Natural killer cell (primary cell): ENCODE data around the gene SLC26A5. TPM values are rescaled to one million over a fixed set of nuclear protein-coding genes. Genes with fewer than 3 reads are reported as not detected.

Experiments used
- ATAC-seq, 3 donors: fragments of 150-1000 bp in 2 of 3; fragments of 200-7000 bp in 1 of 3; cut with Tn5 transposase; 1 replicate in 1 of 3; 2 replicates in 2 of 3; pipeline ENCODE4 v1.10.0; 2021; ENCODE audit warnings: mild to moderate bottlenecking in 2 of 3, moderate library complexity in 2 of 3
- DNase-seq, 2 donors: peaks; one replicate each; pipeline versions ENCODE4 v3.0.0 to v3.0.0-alpha.2; 2013 to 2021; ENCODE audit warnings: mixed read lengths in 1 of 2
- H3K27ac ChIP-seq: one replicate; pipeline ENCODE4 v1.5.1; 2013; ENCODE audit warnings: mild to moderate bottlenecking, low read length
- H3K27me3 ChIP-seq: one replicate; pipeline ENCODE4 v1.6.1; 2013; ENCODE audit warnings: low read length; ENCODE audit not compliant: control insufficient read depth, insufficient read depth
- H3K36me3 ChIP-seq: one replicate; pipeline ENCODE4 v1.6.1; 2013; ENCODE audit warnings: low read length; ENCODE audit not compliant: control insufficient read depth, insufficient read depth
- H3K4me1 ChIP-seq: one replicate; pipeline ENCODE4 v1.6.1; 2013; ENCODE audit warnings: low read length; ENCODE audit not compliant: control insufficient read depth, insufficient read depth
- H3K4me3 ChIP-seq: one replicate; pipeline ENCODE4 v1.5.1; 2013; ENCODE audit warnings: low read length
- H3K9me3 ChIP-seq: one replicate; pipeline ENCODE4 v1.6.1; 2013; ENCODE audit warnings: low read length; ENCODE audit not compliant: control insufficient read depth, insufficient read depth
- H3K27ac Mint-ChIP-seq, 2 donors: one replicate each; pipeline ENCODE4 v1.8.0; 2022; ENCODE audit warnings: mild to moderate bottlenecking in 2 of 2, mixed read lengths in 2 of 2, moderate library complexity in 1 of 2
- H3K27me3 Mint-ChIP-seq, 2 donors: one replicate each; pipeline ENCODE4 v1.8.0; 2022; ENCODE audit warnings: low read depth in 2 of 2, mixed read lengths in 2 of 2
- H3K36me3 Mint-ChIP-seq: one replicate; pipeline ENCODE4 v1.8.0; 2022; ENCODE audit warnings: mixed read lengths
- H3K4me1 Mint-ChIP-seq, 2 donors: one replicate each; pipeline ENCODE4 v1.8.0; 2022; ENCODE audit warnings: mixed read lengths in 2 of 2
- H3K4me3 Mint-ChIP-seq: one replicate; pipeline ENCODE4 v1.8.0; 2022; ENCODE audit warnings: mild to moderate bottlenecking, moderate library complexity, mixed read lengths
- H3K9me3 Mint-ChIP-seq, 2 donors: one replicate each; pipeline ENCODE4 v1.8.0; 2022; ENCODE audit warnings: mixed read lengths in 2 of 2
- CTCF ChIP-seq: fragments of 200-600 bp; IDR thresholded peaks from one replicate; pipeline ENCODE4 v1.8.0; 2022; ENCODE audit warnings: antibody characterized with exemption
- WGBS: methylation state at CpG from one replicate; pipeline ENCODE4 v1.1.7; 2013; ENCODE audit warnings: missing lambda C conversion rate; ENCODE audit not compliant: insufficient coverage; 5-methylcytosine and 5-hydroxymethylcytosine counted together
- intact Hi-C: fragments of 100-400 bp; cut with micrococcal nuclease; formaldehyde crosslinking; loops from one replicate; pipeline ENCODE4 v1.14.2; 2022
- total RNA-seq, 4 donors: library from RNA; stranded (reverse); fragments of 120-200 nt in 1 of 4; gene quantifications; one replicate each; pipeline versions ENCODE4 v1.2.3 to v1.2.4, GENCODE V29; 2013 to 2022

SLC26A5 gene
- total RNA-seq, 3 donors from 2014 or later (not counting 1 experiment from before 2014, with no cell fraction given), result 0.30 TPM; not detected in 2

- no peak overlapping the region for H3K4me3 ChIP-seq
- Mint-ChIP-seq H3K27ac (no peak overlapping the region), H3K9me3 (no peaks in the 10 kb centered on the region), H3K36me3 (no peaks in the 10 kb centered on the region), H3K4me3 (no peak overlapping the region), H3K4me1 (no peaks in the 10 kb centered on the region), H3K27me3 (peaks cover 10 to 11% of the 10 kb centered on the region in 2 donors)
- ATAC-seq (no peak), DNase-seq (no peak)
- H3K27ac ChIP-seq, result no peak overlapping the region
- no peaks in the 10 kb centered on the region for H3K4me1 ChIP-seq
- WGBS, result 82% methylated on average over 2 of the region's 3 CpGs
- intact Hi-C loops, result no loop called here
- TF ChIP-seq CTCF, result no peak
- H3K27me3 ChIP-seq, result no peaks in the 10 kb centered on the region
- no peaks in the 10 kb centered on the region for H3K36me3 ChIP-seq
- no peaks in the 10 kb centered on the region for H3K9me3 ChIP-seq
Measured at GRCh38 chr7:103423467-103424179, 22.4 kb downstream of the SLC26A5 start.

- DNase-seq (no peak), ATAC-seq (no peak)
- no peak for TF ChIP-seq CTCF
- no peaks in the 10 kb centered on the region for H3K36me3 Mint-ChIP-seq
- no peak overlapping the region for H3K4me3 Mint-ChIP-seq
- intact Hi-C loops, result no loop called here
- H3K27me3 Mint-ChIP-seq, result peaks cover 13 to 17% of the 10 kb centered on the region in 2 donors
- no peak overlapping the region for H3K27ac Mint-ChIP-seq
- H3K4me1 ChIP-seq, result no peaks in the 10 kb centered on the region
- no peaks in the 10 kb centered on the region for H3K9me3 ChIP-seq
- 94% methylated on average over 5 of the region's 5 CpGs for WGBS
- H3K4me1 Mint-ChIP-seq, result no peaks in the 10 kb centered on the region
- no peaks in the 10 kb centered on the region for H3K27me3 ChIP-seq
- no peaks in the 10 kb centered on the region for H3K9me3 Mint-ChIP-seq
- H3K36me3 ChIP-seq, result no peaks in the 10 kb centered on the region
- no peak overlapping the region for H3K27ac ChIP-seq
- H3K4me3 ChIP-seq, result no peak overlapping the region
Measured at GRCh38 chr7:103420857-103421384, 25.1 kb downstream of the SLC26A5 start.

GRCh38 chr7:103418241-103418640 is 27.8 kb downstream of the SLC26A5 start:
- DNase-seq (no peak), ATAC-seq (no peak)
- WGBS, result 57% methylated on average over 3 of the region's 3 CpGs
- Mint-ChIP-seq H3K27ac (no peak overlapping the region), H3K4me3 (no peak overlapping the region), H3K36me3 (no peaks in the 10 kb centered on the region), H3K9me3 (no peaks in the 10 kb centered on the region), H3K4me1 (no peaks in the 10 kb centered on the region), H3K27me3 (peaks cover 15 to 17% of the 10 kb centered on the region in 2 donors)
- H3K27ac ChIP-seq, result no peak overlapping the region
- H3K4me3 ChIP-seq, result no peak overlapping the region
- no peaks in the 10 kb centered on the region for H3K4me1 ChIP-seq
- TF ChIP-seq CTCF, result no peak
- no peaks in the 10 kb centered on the region for H3K9me3 ChIP-seq
- no peaks in the 10 kb centered on the region for H3K27me3 ChIP-seq
- intact Hi-C loops, result no loop called here
- H3K36me3 ChIP-seq, result no peaks in the 10 kb centered on the region
